Fibroblast of mammary gland (primary cell): Measurements from ENCODE around the gene C1RL.
A peak's percentile ranks its signal among the peaks of the same experiment; 100 is the strongest.

Source experiments
- DNase-seq: peaks from one replicate; pipeline ENCODE4 v3.0.0-alpha.2; 2010; ENCODE audit warnings: low read depth
- H3K4me3 ChIP-seq: 2 replicates; pipeline ENCODE4 v1.5.1; 2011; ENCODE audit warnings: low read depth, mild to moderate bottlenecking, low read length, moderate library complexity; ENCODE audit not compliant: control insufficient read depth
- TF ChIP-seq, protein P1 (sequence below): conservative IDR thresholded peaks from 2 replicates; pipeline ENCODE4 v1.5.1; 2011; ENCODE audit warnings: low read depth, low read length, inconsistent platforms; ENCODE audit not compliant: control insufficient read depth, insufficient read depth

C1RL gene

DNA sequence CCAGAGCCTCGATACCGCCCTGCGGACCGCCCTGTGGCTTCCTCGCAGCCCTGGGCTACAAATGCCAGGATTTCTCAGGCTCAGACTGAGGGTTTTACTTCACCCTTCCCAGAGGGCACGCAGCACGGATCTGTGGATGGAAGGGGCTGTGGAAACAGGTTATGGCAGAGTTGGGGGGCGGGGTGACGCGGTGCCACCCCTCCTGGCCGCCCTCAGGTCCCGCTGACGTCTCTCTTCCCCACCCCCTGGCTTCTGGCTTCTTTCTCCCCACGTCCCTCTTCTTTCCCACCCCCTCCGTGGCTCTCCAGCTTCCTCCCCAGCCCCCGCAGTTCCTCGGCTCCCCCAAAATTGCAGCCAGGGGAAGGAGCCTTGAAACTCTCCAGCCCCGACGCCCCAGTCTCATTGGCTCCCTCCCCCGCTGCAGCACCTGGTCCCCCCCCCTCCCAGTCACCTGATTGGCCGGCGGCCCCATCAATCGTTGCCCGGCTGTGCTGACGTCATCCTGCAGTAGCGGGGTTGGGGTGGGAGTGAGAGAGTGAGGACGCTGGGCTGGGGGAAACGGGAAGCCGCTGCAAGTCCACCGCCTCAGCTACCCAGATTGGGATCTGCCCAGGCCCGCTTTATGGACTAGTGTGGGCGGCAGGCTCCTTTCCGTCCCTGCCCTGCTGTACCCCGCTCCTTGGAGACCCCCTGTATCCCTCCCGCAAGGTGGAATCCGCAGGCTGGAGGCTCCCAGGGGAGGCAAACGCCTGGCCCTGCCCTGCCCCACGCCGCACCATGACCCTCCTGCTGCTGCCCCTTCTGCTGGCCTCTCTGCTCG, 21.1 kb upstream of the C1RL start, which contains the start of gene CLSTN3:
Gene CLSTN3, plus strand, starts transcription at position 500 of the 820 bp plus-strand sequence. Its CDS starts 278 bp downstream, at position 778.
- H3K4me3 ChIP-seq: peak within 1 kb of the TSS; percentile 61
- DNase-seq: peak; percentile 72
- TF ChIP-seq, protein P1, sequence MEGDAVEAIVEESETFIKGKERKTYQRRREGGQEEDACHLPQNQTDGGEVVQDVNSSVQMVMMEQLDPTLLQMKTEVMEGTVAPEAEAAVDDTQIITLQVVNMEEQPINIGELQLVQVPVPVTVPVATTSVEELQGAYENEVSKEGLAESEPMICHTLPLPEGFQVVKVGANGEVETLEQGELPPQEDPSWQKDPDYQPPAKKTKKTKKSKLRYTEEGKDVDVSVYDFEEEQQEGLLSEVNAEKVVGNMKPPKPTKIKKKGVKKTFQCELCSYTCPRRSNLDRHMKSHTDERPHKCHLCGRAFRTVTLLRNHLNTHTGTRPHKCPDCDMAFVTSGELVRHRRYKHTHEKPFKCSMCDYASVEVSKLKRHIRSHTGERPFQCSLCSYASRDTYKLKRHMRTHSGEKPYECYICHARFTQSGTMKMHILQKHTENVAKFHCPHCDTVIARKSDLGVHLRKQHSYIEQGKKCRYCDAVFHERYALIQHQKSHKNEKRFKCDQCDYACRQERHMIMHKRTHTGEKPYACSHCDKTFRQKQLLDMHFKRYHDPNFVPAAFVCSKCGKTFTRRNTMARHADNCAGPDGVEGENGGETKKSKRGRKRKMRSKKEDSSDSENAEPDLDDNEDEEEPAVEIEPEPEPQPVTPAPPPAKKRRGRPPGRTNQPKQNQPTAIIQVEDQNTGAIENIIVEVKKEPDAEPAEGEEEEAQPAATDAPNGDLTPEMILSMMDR: no peak

- TF ChIP-seq, protein P1: no peak
- no peak for DNase-seq
- H3K4me3 ChIP-seq: peak overlapping the region; percentile 61
These were observed 20.4 kb upstream of the C1RL start for GRCh38 chr12:7129287-7129871.

DNA sequence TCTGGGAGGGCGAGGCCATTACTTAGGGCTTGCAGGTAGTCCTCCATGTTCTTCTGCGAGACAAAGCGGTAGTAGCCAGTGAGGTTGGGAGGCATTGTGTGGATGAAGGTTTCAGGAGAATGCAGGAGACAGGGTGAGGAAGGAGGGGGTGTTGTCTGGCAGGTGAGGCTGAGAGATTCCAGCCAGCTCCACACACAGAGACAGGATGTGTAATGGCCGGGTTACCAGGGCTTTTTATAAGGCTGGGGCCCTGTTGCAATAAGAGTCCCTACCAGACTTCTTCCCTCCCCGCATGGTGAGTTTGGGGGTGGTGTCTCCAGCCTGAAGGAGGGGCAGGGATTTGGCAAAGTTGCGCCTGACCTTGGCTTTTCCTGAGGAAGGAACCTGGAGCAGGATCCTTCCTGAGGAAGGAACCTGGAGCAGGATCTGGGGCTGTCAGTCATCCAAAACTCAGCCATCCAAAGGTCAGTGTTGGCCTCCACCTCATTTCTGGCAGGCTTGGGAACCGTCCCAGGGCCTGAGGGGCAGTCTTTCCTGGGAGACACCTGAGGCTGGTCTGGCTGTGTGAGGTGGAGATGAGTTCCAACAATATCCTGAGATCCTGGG, 19.8 kb upstream of the C1RL start, which contains the start of gene RBP5:
Gene RBP5, minus strand, starts transcription at position 209 of the 606 bp plus-strand sequence. Its CDS starts 114 bp downstream, at position 95.
- TF ChIP-seq, protein P1: no peak
- H3K4me3 ChIP-seq: peak within 1 kb of the TSS; percentile 61
- no peak for DNase-seq

DNA sequence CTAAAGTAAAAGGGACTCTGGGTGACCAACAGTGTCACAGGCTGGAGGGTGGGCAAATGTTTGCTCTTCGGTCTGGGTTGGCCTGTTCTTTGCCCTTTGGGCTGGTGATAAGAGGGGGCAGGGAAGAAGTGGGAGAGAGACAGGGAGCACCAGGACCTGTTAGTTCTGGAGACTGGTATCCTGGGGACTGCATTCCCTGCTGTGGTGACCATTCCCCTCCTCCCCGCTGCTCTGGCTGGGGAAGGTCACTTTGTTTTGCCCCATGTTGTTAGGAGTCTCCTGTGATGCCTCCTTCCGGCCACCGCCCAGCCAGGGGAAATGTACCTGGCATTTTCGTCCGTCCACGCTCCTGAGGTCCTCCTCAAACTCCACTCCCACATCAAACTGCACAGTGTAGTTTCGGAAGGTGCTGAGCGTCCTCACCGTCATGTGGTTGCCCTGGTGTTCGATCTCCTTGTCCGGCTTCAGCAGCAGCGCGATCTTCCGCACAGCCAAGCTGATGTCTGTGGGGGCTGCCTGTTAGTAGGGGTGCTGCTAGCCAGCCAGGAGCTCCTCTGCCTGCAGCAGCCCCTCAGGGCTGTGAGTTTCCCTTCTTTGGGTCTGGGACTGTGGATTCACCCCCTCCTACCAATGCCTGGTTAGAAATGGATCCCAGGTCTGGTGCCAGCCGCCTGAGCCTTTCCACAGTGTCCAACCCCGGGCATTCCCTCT, 19.1 kb upstream of the C1RL start:
- TF ChIP-seq, protein P1: no peak
- no peak overlapping the region for H3K4me3 ChIP-seq
- no peak for DNase-seq

DNA sequence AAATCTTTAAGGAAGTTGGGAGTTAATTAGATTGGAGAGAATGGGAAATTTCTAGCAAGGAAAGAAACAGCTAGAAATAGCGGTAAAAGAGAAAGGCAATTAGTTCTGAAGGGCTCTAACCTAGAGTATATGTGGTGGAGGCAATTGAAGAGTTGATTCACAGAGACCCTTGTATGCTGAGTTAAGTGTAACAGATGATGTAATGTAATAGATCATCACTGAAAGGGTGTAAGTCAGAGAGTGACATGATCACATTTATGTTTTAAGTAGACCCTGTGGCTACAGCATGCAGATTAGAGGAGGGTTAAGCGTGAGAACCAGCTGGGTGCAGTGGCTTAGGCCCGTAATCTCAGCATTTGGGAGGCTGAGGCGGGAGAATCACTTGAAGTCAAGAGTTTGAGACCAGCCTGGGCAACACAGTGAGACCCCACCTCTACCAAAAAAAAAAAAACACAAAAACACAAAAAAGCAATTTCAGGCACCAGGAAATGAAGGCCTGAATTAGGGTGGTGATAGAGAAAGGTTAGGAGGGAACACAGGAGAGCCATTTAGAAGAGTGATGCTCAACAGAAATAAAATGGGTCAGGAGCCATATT, 16.7 kb upstream of the C1RL start:
- no peak for DNase-seq
- TF ChIP-seq, protein P1: no peak
- H3K4me3 ChIP-seq: no peak overlapping the region
